B cell (primary cell): ENCODE results near the gene CACNA1D. TPM values are rescaled to one million over a fixed set of nuclear protein-coding genes. Genes with fewer than 3 reads are reported as not detected.

Experiments
- ATAC-seq: fragments of 200-7000 bp; cut with Tn5 transposase; one replicate; pipeline ENCODE4 v1.10.0; 2021; ENCODE audit warnings: low read depth, mild to moderate bottlenecking, moderate number of reproducible peaks, moderate library complexity
- CTCF ChIA-PET: fragments of 350-600 bp; sonication (Branson Sonifier 250); formaldehyde crosslinking; loops from one replicate; lab custom pipeline; 2021; ENCODE audit warnings: antibody characterized with exemption, inconsistent platforms; lab: Charles Lee
- POLR2A ChIA-PET: fragments of 350-600 bp; sonication (Branson Sonifier 250); formaldehyde crosslinking; loops from one replicate; lab custom pipeline; 2021; ENCODE audit warnings: antibody characterized with exemption; lab: Charles Lee
- DNase-seq: peaks from one replicate; pipeline ENCODE4 v3.0.0; 2013
- H2AFZ ChIP-seq: 2 replicates; pipeline ENCODE4 v1.6.1; 2012; ENCODE audit warnings: mild to moderate bottlenecking, low read depth, low read length; ENCODE audit not compliant: insufficient read depth, poor library complexity, severe bottlenecking
- H3K27ac ChIP-seq, 2 donors: 1 replicate in 1 of 2; 2 replicates in 1 of 2; pipeline ENCODE4 v1.5.1; 2012 to 2013; ENCODE audit warnings: low read length in 2 of 2, mild to moderate bottlenecking in 2 of 2, moderate library complexity in 1 of 2
- H3K27me3 ChIP-seq, 4 experiments: fragments of 200-600 bp in 1 of 4; sonication (generic) in 1 of 4; replicated peaks in 1 of 4; 1 replicate in 2 of 4; 2 replicates in 2 of 4; pipeline versions ENCODE4 v1.6.1 to v1.7.0; 2013 to 2016; ENCODE audit warnings: low read length in 3 of 4, mild to moderate bottlenecking in 2 of 4, mixed read lengths in 1 of 4, moderate library complexity in 1 of 4; ENCODE audit not compliant: insufficient read depth in 4 of 4, control insufficient read depth in 3 of 4; ENCODE audit errors: control extremely low read depth in 1 of 4
- H3K36me3 ChIP-seq, 2 experiments: replicated peaks in 1 of 2; 1 replicate in 1 of 2; 2 replicates in 1 of 2; pipeline versions ENCODE4 v1.6.1 to v1.7.1; 2013; ENCODE audit warnings: low read length in 1 of 2; ENCODE audit not compliant: insufficient read depth in 2 of 2, control insufficient read depth in 1 of 2; ENCODE audit errors: control extremely low read depth in 1 of 2, extremely low read depth in 1 of 2
- H3K4me1 ChIP-seq, 2 donors: fragments of 200-600 bp in 1 of 2; sonication (generic) in 1 of 2; 1 replicate in 1 of 2; 2 replicates in 1 of 2; pipeline versions ENCODE4 v1.5.1 to v1.6.1; 2013 to 2017; ENCODE audit warnings: low read length in 2 of 2; ENCODE audit not compliant: control insufficient read depth in 2 of 2, insufficient read depth in 2 of 2
- H3K4me2 ChIP-seq: replicated peaks from 2 replicates; pipeline ENCODE3; 2012; ENCODE audit warnings: mild to moderate bottlenecking, low read depth, low read length; ENCODE audit not compliant: poor library complexity, severe bottlenecking
- H3K4me3 ChIP-seq, 5 experiments: fragments of 200-600 bp in 1 of 5; sonication (generic) in 1 of 5; 1 replicate in 3 of 5; 2 replicates in 2 of 5; pipeline versions ENCODE4 v1.5.1 to v1.7.0; 2011 to 2016; ENCODE audit warnings: low read length in 4 of 5, mild to moderate bottlenecking in 4 of 5, low read depth in 2 of 5, control low read depth in 1 of 5, moderate library complexity in 1 of 5; ENCODE audit not compliant: insufficient read depth in 1 of 5; ENCODE audit errors: control extremely low read depth in 1 of 5, extremely low read depth in 1 of 5
- H3K79me2 ChIP-seq: fragments of 200-600 bp; sonication (generic); one replicate; pipeline ENCODE4 v1.6.0; 2016; ENCODE audit warnings: low read length; ENCODE audit not compliant: control insufficient read depth, insufficient read depth
- H3K9ac ChIP-seq: fragments of 200-600 bp; sonication (generic); 2 replicates; pipeline ENCODE4 v1.6.1; 2017; ENCODE audit warnings: mild to moderate bottlenecking, low read length, moderate library complexity
- H3K9me3 ChIP-seq, 3 donors: one replicate each; pipeline versions ENCODE4 v1.6.1 to v1.7.1; 2013; ENCODE audit warnings: low read length in 2 of 3; ENCODE audit not compliant: control insufficient read depth in 2 of 3, insufficient read depth in 1 of 3; ENCODE audit errors: control extremely low read depth in 1 of 3
- H4K20me1 ChIP-seq: 2 replicates; pipeline ENCODE4 v1.6.0; 2012; ENCODE audit warnings: mild to moderate bottlenecking, low read length; ENCODE audit not compliant: insufficient read depth, control insufficient read depth, poor library complexity, severe bottlenecking
- H3K27ac Mint-ChIP-seq: one replicate; pipeline ENCODE4 v1.8.0; 2021; ENCODE audit warnings: mixed read lengths
- H3K27me3 Mint-ChIP-seq: one replicate; pipeline ENCODE4 v1.8.0; 2021; ENCODE audit warnings: mixed read lengths
- H3K4me1 Mint-ChIP-seq: one replicate; pipeline ENCODE4 v1.8.0; 2021; ENCODE audit warnings: mixed read lengths
- H3K4me3 Mint-ChIP-seq: one replicate; pipeline ENCODE4 v1.8.0; 2021; ENCODE audit warnings: mixed read lengths
- H3K9me3 Mint-ChIP-seq: one replicate; pipeline ENCODE4 v1.8.0; 2022; ENCODE audit warnings: mixed read lengths; ENCODE audit not compliant: insufficient read depth
- EZH2 ChIP-seq: IDR thresholded peaks from 2 replicates; pipeline ENCODE4 v1.6.1; 2012; ENCODE audit warnings: borderline replicate concordance, low read depth, mild to moderate bottlenecking, moderate library complexity, low read length; ENCODE audit not compliant: insufficient read depth, poor library complexity, severe bottlenecking
- WGBS: methylation state at CpG from one replicate; pipeline ENCODE4 v1.1.5; 2013; ENCODE audit warnings: missing lambda C conversion rate; ENCODE audit not compliant: insufficient coverage; 5-methylcytosine and 5-hydroxymethylcytosine counted together
- intact Hi-C: fragments of 100-400 bp; cut with micrococcal nuclease; formaldehyde crosslinking; loops from one replicate; pipeline ENCODE4 v1.10.0; 2022
- polyA plus RNA-seq: library from polyadenylated mRNA; depleted of rRNA; stranded (reverse); fragments of >200 nt; gene quantifications from 2 replicates; pipeline ENCODE4 v1.2.3, GENCODE V29; 2012
- total RNA-seq, 2 donors: library from RNA; stranded (reverse); fragments of 120-200 nt in 1 of 2; gene quantifications; 1 replicate in 1 of 2; 2 replicates in 1 of 2; pipeline versions ENCODE4 v1.2.3 to v1.2.4, GENCODE V29; 2013 to 2022
- TF ChIP-seq, protein P1 (sequence below): fragments of 200-600 bp; IDR thresholded peaks from one replicate; pipeline ENCODE4 v1.8.0; 2022; ENCODE audit warnings: antibody characterized with exemption, mild to moderate bottlenecking

The CACNA1D gene
- total and polyA plus RNA-seq, 2 donors (not counting 1 experiment from before 2014, with no cell fraction given), result 0.06 to 0.07 TPM

- no peak for TF ChIP-seq EZH2
- TF ChIP-seq, protein P1, sequence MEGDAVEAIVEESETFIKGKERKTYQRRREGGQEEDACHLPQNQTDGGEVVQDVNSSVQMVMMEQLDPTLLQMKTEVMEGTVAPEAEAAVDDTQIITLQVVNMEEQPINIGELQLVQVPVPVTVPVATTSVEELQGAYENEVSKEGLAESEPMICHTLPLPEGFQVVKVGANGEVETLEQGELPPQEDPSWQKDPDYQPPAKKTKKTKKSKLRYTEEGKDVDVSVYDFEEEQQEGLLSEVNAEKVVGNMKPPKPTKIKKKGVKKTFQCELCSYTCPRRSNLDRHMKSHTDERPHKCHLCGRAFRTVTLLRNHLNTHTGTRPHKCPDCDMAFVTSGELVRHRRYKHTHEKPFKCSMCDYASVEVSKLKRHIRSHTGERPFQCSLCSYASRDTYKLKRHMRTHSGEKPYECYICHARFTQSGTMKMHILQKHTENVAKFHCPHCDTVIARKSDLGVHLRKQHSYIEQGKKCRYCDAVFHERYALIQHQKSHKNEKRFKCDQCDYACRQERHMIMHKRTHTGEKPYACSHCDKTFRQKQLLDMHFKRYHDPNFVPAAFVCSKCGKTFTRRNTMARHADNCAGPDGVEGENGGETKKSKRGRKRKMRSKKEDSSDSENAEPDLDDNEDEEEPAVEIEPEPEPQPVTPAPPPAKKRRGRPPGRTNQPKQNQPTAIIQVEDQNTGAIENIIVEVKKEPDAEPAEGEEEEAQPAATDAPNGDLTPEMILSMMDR, result no peak
- Histone ChIP-seq H3K4me1 (peaks cover 10 to 11% of the 10 kb centered on the region in 2 donors), H3K27ac (no peak overlapping the region), H3K79me2 (no peaks in the 10 kb centered on the region), H3K36me3 (no peaks in the 10 kb centered on the region), H3K27me3 (peaks cover 0 to 32% (median 16%) of the 10 kb centered on the region in 4 experiments), H3K4me3 (no peak overlapping the region), H4K20me1 (no peaks in the 10 kb centered on the region), H3K9me3 (no peaks in the 10 kb centered on the region), H2AFZ (no peak overlapping the region), H3K4me2 (no peak overlapping the region), H3K9ac (no peak overlapping the region)
- ATAC-seq (no peak), DNase-seq (no peak)
- 87% methylated on average over 2 of the region's 7 CpGs for WGBS
- H3K27me3 Mint-ChIP-seq, result peaks cover 39% of the 10 kb centered on the region
- peaks cover 13% of the 10 kb centered on the region for H3K4me1 Mint-ChIP-seq
- intact Hi-C loops, result no loop called here
- CTCF ChIA-PET, result no interaction called here
- no peak overlapping the region for H3K27ac Mint-ChIP-seq
- POLR2A ChIA-PET, result no interaction called here
- no peaks in the 10 kb centered on the region for H3K9me3 Mint-ChIP-seq
- H3K4me3 Mint-ChIP-seq, result no peak overlapping the region
Measured at GRCh38 chr3:53500165-53500777, 5.9 kb downstream of the CACNA1D start.

DNA sequence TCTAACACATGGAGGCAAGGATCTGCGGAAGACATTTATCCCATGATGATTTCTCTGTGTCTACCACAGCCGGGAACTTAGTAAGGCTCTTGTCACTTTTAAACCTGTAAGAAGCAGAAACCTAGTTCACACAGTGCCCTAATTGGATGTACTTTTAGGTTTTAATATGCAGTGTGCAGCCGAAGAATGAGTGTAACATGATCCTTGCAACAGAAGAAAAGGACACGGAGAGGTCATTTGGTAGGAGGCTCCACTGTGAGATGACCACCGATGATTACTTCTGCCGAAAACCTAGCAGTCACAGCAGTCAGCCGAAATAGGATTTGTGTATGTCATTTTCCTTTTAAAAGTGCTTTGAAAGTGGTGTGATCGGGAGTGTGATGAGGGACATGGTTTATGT lies 6.8 kb downstream of the CACNA1D start:
- no peak for TF ChIP-seq EZH2
- TF ChIP-seq, protein P1, result no peak
- Histone ChIP-seq H3K9ac (no peak overlapping the region), H3K4me2 (no peak overlapping the region), H3K9me3 (no peaks in the 10 kb centered on the region), H3K27me3 (peaks cover 0 to 29% (median 12%) of the 10 kb centered on the region in 4 experiments), H3K79me2 (no peaks in the 10 kb centered on the region), H3K4me3 (no peak overlapping the region), H3K27ac (no peak overlapping the region), H3K36me3 (no peaks in the 10 kb centered on the region), H3K4me1 (peaks cover under 1 to 2% of the 10 kb centered on the region in 2 donors), H2AFZ (no peak overlapping the region), H4K20me1 (no peaks in the 10 kb centered on the region)
- H3K4me3 Mint-ChIP-seq, result no peak overlapping the region
- no peak for ATAC-seq
- POLR2A ChIA-PET, result no interaction called here
- H3K27ac Mint-ChIP-seq, result no peak overlapping the region
- peaks cover 42% of the 10 kb centered on the region for H3K27me3 Mint-ChIP-seq
- no peak for DNase-seq
- WGBS, result 94% methylated on average over 6 of the region's 8 CpGs
- intact Hi-C loops, result no loop called here
- H3K9me3 Mint-ChIP-seq, result no peaks in the 10 kb centered on the region
- CTCF ChIA-PET, result no interaction called here
- H3K4me1 Mint-ChIP-seq, result peaks cover 6% of the 10 kb centered on the region
